Activated naive CD8-positive, alpha-beta T cell (primary cell): ENCODE data around the gene XPNPEP3.
"Not testable (repeated sequence)": the region's sequence is repeated elsewhere in the genome, so short reads cannot be mapped to it uniquely, and the experiment has no call there.

ENCODE experiments used
- H3K27ac Mint-ChIP-seq: one replicate; pipeline ENCODE4 v1.8.0; 2021; ENCODE audit warnings: mixed read lengths
- H3K27me3 Mint-ChIP-seq: one replicate; pipeline ENCODE4 v1.8.0; 2021; ENCODE audit warnings: mixed read lengths
- H3K36me3 Mint-ChIP-seq: one replicate; pipeline ENCODE4 v1.8.0; 2021; ENCODE audit warnings: mixed read lengths
- H3K4me1 Mint-ChIP-seq: one replicate; pipeline ENCODE4 v1.8.0; 2021; ENCODE audit warnings: low read depth, mixed read lengths
- H3K4me3 Mint-ChIP-seq: one replicate; pipeline ENCODE4 v1.8.0; 2021; ENCODE audit warnings: mild to moderate bottlenecking, mixed read lengths
- H3K9me3 Mint-ChIP-seq: one replicate; pipeline ENCODE4 v1.8.0; 2021; ENCODE audit warnings: low read depth, mixed read lengths

XPNPEP3 gene

DNA sequence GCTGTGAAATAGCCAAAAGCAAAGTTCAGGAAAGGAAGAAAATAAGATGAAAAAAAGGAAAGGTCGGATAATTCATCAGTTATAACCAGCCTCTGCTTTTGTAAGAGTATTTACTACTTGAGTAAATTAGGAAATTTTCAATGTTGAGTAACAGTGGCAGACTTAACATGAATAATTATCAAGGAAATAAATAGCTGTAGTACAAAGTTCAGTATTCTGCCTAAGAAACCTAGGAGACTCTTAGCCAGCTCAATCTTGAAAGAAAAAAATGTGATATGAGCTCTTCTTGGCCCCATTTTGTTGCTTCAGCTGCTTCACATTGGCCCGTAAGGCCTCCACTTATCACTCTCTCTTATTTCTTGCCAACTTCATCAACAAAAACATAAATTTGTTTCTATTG is 22.0 kb downstream of the XPNPEP3 start:
- H3K4me1 Mint-ChIP-seq: no peaks in the 10 kb centered on the region
- peaks cover 8% of the 10 kb centered on the region for H3K36me3 Mint-ChIP-seq
- H3K27ac Mint-ChIP-seq: no peak overlapping the region
- H3K4me3 Mint-ChIP-seq: no peak overlapping the region
- H3K27me3 Mint-ChIP-seq: no peaks in the 10 kb centered on the region
- H3K9me3 Mint-ChIP-seq: no peaks in the 10 kb centered on the region

DNA sequence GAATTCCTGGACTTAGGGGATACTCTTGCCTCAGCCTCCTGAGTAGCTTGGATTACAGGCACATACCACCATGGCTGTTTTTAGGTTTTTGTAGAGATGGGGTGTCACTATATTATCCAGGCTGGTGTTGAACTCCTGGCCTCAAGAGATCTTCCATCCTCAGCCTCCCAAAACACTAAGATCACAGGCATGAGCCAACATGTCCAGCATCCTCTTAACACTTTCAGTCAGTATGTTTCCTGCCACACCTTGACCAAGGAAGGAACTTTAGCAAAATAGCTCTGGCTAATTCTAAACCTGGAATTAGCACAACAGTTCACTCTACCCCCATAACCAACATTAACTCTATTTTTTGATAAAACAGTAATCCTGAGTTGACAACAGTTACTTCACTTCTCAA is 32.2 kb downstream of the XPNPEP3 start:
- no peak overlapping the region for H3K4me3 Mint-ChIP-seq
- H3K27me3 Mint-ChIP-seq: no peaks in the 10 kb centered on the region
- H3K4me1 Mint-ChIP-seq: no peaks in the 10 kb centered on the region
- H3K36me3 Mint-ChIP-seq: peaks cover 5% of the 10 kb centered on the region
- no peaks in the 10 kb centered on the region for H3K9me3 Mint-ChIP-seq
- no peak overlapping the region for H3K27ac Mint-ChIP-seq

DNA sequence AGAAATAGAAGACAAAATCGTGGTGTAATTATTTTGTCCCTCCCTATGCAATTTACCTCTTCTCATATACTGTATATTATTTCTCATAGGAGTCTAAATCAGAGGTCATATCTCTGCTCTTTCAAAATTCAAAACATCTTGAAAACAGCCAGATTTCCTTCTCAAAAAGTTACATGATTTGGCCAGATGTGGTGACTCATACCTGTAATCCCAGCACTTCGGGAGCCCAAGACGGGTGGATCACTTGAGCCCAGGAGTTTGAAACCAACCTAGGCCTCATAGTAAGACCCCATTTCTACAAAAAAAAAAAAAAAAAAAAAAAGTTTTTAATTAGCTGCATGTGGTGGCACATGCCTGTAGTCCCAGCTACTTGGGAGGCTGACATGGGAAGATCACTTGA is 33.9 kb downstream of the XPNPEP3 start:
- Mint-ChIP-seq H3K27ac (no peak overlapping the region), H3K4me3 (no peak overlapping the region), H3K9me3 (no peaks in the 10 kb centered on the region), H3K4me1 (no peaks in the 10 kb centered on the region), H3K27me3 (no peaks in the 10 kb centered on the region), H3K36me3 (peaks cover 5% of the 10 kb centered on the region)

DNA sequence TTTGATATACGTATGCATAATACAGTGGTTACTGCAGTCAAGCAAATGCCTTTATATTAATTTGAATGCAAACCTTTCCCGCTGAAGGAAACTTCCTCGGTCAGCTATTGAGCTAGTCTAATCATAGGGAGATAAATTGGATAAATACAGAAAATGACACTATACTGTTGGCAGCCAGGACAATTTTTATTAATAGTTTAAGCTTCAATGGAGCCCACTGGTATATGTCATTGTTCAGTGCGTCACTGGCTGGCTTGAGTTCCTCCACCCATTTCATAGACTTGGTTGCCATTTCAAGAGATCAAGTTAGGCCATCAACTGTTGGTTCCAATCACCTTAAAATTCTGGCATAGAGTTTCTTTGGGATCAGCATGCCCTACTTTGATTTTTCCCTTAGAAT is 37.5 kb downstream of the XPNPEP3 start:
- Mint-ChIP-seq H3K36me3 (no peaks in the 10 kb centered on the region), H3K27me3 (no peaks in the 10 kb centered on the region), H3K4me3 (no peak overlapping the region)

DNA sequence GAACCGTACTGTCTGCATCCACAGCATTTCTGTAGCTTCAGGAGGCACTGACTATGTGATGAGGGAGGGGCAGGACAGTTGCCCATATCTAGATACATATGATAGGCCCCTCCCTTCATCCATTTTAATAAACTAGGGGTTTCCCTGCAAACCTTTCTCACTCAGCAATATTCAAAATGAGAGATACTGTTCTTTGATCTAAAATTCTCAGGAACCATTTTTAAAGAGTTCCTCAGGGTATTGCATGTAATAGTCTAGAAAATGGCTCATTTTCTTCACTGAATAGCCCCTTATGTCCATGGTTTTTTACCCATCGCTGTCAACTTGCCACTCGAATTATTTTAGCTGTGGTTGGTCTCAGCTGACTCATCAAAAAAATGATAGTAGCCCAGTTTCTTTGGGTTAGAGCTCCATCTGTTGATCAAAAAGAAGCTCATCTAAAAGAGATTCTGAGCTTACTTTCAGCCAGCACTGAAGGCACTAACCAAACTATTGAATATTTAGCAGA is 42.0 kb downstream of the XPNPEP3 start:
- Mint-ChIP-seq H3K27ac (peak overlapping the region; percentile 86), H3K4me1 (peaks cover 6% of the 10 kb centered on the region), H3K27me3 (no peaks in the 10 kb centered on the region), H3K4me3 (peak overlapping the region; percentile 35), H3K36me3 (no peaks in the 10 kb centered on the region), H3K9me3 (no peaks in the 10 kb centered on the region)

More for the DNA sequence above, 37.5 kb downstream of the XPNPEP3 start:
- H3K27ac Mint-ChIP-seq: no peak overlapping the region
- peaks cover 6% of the 10 kb centered on the region for H3K4me1 Mint-ChIP-seq
- H3K9me3 Mint-ChIP-seq: no peaks in the 10 kb centered on the region

DNA sequence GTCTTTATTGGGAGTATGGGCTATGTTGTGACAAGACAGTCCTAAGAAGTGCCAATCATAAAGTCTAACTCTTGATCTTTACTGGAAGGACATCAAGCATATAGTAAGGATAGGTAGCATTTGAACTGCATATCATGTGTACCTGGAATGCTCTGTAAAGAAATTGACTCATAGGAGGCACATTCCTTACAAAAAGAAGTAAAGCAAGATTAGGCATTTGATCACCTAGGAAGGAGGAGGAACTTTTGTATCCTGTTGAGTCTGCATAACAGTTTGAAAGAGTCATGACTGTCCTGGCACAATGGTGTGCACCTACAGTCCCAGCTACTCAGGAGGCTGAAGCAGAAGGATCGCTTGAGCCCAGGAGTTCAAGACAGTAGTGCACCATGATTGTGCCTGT is 47.2 kb downstream of the XPNPEP3 start:
- Mint-ChIP-seq H3K36me3 (peaks cover 3% of the 10 kb centered on the region), H3K9me3 (no peaks in the 10 kb centered on the region), H3K27ac (no peak overlapping the region), H3K27me3 (no peaks in the 10 kb centered on the region), H3K4me1 (peaks cover 3% of the 10 kb centered on the region), H3K4me3 (no peak overlapping the region)

DNA sequence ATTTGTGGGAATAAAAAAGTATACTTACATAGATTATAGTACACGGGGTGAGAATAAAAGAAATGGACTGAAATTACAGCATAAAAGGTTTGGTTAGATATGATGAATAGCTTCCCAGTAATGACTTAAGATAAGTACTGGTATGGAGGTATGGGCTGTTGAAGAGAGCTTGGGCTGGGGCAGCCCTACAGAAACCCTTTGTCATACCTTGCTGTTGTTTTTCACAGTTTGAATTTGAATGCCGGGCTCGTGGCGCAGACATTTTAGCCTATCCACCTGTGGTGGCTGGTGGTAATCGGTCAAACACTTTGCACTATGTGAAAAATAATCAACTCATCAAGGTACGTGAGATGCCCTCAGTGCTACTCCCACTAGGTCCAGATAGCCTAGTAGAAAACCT is 51.9 kb downstream of the XPNPEP3 start:
- H3K27me3 Mint-ChIP-seq: no peaks in the 10 kb centered on the region
- no peak overlapping the region for H3K4me3 Mint-ChIP-seq
- H3K9me3 Mint-ChIP-seq: no peaks in the 10 kb centered on the region
- H3K36me3 Mint-ChIP-seq: peaks cover 7% of the 10 kb centered on the region
- no peak overlapping the region for H3K27ac Mint-ChIP-seq
- H3K4me1 Mint-ChIP-seq: no peaks in the 10 kb centered on the region

DNA sequence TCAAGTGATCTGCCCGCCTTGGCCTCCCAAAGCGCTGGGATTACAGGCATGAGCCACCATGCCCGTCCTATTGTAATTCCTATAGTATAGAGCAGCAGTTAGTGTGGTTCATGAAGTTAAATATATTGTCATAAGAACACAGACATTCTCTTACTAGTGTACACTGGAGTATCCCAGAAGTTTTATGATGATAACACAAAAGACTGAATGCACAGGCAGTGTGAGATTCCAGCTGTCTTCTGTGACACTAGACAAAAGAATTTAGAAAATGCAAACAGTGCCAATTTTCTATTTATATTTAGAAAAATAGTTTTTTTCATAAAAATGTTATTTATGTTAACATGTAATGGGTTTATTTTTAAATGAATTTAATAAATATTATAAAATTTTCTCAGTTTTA is 54.8 kb downstream of the XPNPEP3 start:
- Mint-ChIP-seq H3K27me3 (no peaks in the 10 kb centered on the region), H3K27ac (no peak overlapping the region), H3K36me3 (peaks cover 4% of the 10 kb centered on the region), H3K4me3 (no peak overlapping the region), H3K9me3 (no peaks in the 10 kb centered on the region), H3K4me1 (no peaks in the 10 kb centered on the region)

DNA sequence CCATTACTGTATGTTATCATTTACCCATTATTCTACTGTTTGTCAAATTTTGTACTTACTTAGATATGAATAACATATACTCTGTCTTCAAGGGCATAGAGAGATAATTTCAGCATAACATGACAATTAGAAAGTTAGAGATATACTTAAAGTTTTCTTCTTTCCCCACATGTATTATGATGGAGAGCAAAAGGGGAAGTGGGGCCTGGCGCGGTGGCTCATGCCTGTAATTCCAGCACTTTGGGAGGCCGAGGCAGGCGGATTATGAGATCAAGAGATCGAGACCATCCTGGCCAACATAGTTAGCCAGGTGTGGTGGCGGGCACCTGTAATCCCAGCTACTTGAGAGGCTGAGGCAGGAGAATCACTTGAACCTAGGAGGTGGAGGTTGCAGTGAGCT is 56.0 kb downstream of the XPNPEP3 start:
- not testable (repeated sequence) for H3K36me3 Mint-ChIP-seq, H3K4me3 Mint-ChIP-seq, H3K27ac Mint-ChIP-seq, H3K4me1 Mint-ChIP-seq, H3K27me3 Mint-ChIP-seq, H3K9me3 Mint-ChIP-seq

DNA sequence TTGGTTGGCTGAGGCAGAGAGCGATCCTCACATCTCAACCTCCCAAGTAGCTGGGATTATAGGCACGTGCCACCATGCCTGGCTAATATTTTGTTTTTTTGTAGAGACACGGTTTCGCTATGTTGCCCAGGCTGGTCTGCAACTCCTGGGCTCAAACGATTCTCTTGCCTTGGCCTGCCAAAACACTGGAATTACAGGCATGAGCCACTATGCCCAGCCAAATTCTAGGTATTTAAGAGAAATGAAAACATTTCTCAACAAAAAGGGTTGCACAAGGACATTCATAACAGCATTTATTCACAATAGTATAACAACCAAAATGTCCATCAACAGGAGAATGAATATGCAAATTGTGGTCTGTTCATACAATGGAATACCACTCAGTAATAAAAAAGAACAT is 62.5 kb downstream of the XPNPEP3 start:
- Mint-ChIP-seq H3K9me3 (no peaks in the 10 kb centered on the region), H3K27ac (no peak overlapping the region), H3K27me3 (no peaks in the 10 kb centered on the region)

DNA sequence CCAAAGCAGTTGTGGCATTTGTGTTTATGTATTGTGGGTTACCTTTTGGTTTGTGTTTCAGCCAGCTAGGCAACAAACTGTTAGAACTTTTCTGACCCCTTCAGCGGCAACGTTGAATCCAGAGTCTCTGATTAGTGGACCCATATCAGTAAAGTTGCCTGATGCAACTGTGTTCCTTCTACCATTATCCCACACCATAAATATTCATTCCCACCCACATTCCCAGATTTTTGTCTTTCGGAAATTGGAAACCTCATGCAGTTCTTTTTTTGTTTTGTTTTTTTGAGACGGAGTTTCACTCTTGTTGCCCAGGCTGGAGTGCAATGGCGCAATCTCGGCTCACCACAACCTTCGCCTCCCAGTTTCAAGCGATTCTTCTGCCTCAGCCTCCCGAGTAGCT is 63.6 kb downstream of the XPNPEP3 start:
- H3K36me3 Mint-ChIP-seq: peaks cover 8% of the 10 kb centered on the region

More for the DNA sequence above, 62.5 kb downstream of the XPNPEP3 start:
- H3K36me3 Mint-ChIP-seq: peaks cover 5% of the 10 kb centered on the region
- H3K4me3 Mint-ChIP-seq: no peak overlapping the region
- peaks cover 4% of the 10 kb centered on the region for H3K4me1 Mint-ChIP-seq

DNA sequence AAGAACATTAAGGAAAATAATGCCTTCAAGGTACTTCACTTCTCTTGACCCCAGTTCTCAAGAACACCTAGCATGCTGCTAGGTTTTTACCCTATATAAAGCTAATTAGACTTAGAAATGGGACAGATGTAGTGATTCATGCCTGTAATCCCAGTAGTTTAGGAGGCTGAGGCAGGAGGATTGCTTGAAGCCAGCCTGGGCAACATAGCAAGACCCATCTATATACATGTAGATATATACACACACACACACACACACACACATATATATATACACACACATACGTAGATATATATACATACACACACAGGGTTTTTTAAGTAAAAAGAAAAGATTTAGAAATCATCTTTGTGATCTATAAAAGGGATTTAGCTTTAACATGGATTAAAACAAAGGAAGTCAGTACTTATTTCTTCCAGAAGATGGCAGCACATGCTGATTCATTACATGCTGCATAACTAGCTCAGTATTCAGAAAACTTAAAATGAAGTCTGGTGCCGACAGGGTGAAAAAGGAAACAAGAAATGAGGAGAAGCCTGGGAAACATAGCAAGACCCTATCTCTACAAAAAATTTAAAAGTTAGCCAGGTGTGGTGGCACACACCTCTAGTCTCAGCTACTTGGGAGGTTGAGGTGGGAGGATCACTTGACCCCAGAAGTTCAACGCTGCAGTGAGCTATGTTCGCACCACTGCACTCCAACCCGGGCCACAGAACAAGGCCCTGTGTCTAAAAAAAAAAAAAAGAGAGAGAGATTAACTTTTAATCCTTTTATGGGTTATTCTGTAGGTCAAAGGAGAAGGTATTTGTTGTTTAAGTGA is 65.7 kb downstream of the XPNPEP3 start:
- Mint-ChIP-seq H3K4me1 (peaks cover 4% of the 10 kb centered on the region), H3K36me3 (peaks cover 11% of the 10 kb centered on the region), H3K4me3 (peak overlapping the region; percentile 6), H3K9me3 (no peaks in the 10 kb centered on the region), H3K27ac (no peak overlapping the region), H3K27me3 (no peaks in the 10 kb centered on the region)

More for the DNA sequence above, 63.6 kb downstream of the XPNPEP3 start:
- no peak overlapping the region for H3K27ac Mint-ChIP-seq
- no peak overlapping the region for H3K4me3 Mint-ChIP-seq
- no peaks in the 10 kb centered on the region for H3K27me3 Mint-ChIP-seq
- H3K9me3 Mint-ChIP-seq: no peaks in the 10 kb centered on the region
- H3K4me1 Mint-ChIP-seq: peaks cover 4% of the 10 kb centered on the region

DNA sequence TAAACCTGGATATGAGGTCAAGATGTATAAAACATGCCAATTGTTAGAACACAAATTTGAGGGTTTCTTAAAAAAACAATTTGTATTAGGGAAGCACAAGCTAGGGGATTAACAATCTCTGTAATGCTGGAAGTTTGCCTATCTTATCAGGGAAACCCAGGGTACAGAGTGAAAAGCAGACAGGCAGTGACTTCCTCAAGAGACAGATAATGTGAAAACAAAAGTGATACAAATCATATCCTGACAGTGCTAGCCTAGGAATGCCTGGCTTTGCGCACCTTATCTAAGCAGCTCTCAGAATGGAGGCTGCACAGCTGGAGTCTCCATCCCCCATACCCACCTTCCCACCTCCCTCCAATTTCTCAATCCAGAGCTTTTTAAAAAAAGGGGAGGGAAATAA is 71.7 kb downstream of the XPNPEP3 start:
- Mint-ChIP-seq H3K27ac (no peak overlapping the region), H3K9me3 (no peaks in the 10 kb centered on the region), H3K4me1 (no peaks in the 10 kb centered on the region), H3K27me3 (no peaks in the 10 kb centered on the region), H3K36me3 (peaks cover 15% of the 10 kb centered on the region), H3K4me3 (no peak overlapping the region)

DNA sequence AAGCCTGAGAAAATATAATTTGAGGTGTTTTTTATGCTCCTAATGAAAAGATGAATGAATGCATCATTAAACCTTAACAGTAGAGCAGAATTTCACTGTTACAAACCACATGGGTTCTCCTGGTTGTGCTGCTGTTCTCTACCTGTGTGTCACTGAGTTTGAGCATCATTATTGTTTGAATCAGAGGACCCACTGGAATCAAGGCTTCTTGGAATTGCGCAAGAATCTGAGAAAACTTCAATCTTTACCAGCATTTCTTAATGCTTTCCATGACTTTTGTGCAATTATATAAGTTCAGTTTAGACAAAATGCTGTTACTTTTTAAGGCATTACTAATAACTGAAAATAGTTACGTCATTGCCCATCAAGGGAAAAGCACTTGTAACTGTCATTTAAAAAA is 75.4 kb downstream of the XPNPEP3 start:
- no peak overlapping the region for H3K27ac Mint-ChIP-seq
- peaks cover 4% of the 10 kb centered on the region for H3K36me3 Mint-ChIP-seq
- H3K9me3 Mint-ChIP-seq: no peaks in the 10 kb centered on the region
- H3K4me1 Mint-ChIP-seq: no peaks in the 10 kb centered on the region
- H3K27me3 Mint-ChIP-seq: no peaks in the 10 kb centered on the region
- H3K4me3 Mint-ChIP-seq: no peak overlapping the region

DNA sequence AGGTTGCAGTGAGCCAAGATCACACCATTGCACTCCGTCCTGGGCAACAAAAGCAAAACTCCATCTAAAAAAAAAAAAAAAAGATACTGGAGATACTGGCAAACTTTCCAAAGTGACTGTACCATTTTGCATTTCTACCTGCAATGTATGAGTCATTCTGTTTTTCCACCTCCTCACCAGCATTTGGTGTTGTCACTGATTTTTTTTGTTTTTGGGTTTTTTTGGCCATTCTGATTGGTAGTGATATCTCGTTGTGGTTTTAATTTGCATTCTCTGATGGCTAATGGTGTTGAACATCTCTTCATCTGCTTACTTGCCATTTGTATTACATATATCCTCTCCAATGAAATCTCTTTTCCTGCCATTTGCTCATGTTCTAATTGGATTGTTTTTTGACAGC is 82.3 kb downstream of the XPNPEP3 start:
- Mint-ChIP-seq H3K27me3 (no peaks in the 10 kb centered on the region), H3K36me3 (no peaks in the 10 kb centered on the region), H3K27ac (no peak overlapping the region), H3K9me3 (no peaks in the 10 kb centered on the region), H3K4me1 (peaks cover 5% of the 10 kb centered on the region), H3K4me3 (no peak overlapping the region)
